NCI-H187 (cell line): Measurements from ENCODE around the gene ATP6AP2.

Experiments
- DNase-seq, 2 experiments: peaks; one replicate each; lab custom pipeline; 2025; lab: John Stamatoyannopoulos, UW

Gene ATP6AP2

DNA sequence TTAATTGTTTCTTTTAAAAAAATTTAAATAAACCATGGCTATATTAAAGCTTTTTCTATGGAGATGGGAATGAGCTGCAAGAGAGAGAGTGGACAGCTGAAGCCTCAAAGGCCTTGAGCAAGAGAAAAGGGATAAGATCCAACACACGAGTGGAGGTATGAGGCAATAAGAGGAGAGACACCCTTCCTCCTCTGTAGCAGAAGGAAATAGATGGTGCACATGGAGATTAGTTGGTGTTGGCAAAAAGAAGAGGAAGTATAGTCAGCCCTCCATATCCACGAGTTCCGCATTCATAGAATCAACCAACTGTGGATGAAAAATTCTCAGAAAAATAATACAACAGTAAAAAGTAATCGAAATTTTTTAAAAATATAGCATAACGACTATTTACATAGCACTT lies 63.4 kb downstream of the ATP6AP2 start:
- no peak for DNase-seq

DNA sequence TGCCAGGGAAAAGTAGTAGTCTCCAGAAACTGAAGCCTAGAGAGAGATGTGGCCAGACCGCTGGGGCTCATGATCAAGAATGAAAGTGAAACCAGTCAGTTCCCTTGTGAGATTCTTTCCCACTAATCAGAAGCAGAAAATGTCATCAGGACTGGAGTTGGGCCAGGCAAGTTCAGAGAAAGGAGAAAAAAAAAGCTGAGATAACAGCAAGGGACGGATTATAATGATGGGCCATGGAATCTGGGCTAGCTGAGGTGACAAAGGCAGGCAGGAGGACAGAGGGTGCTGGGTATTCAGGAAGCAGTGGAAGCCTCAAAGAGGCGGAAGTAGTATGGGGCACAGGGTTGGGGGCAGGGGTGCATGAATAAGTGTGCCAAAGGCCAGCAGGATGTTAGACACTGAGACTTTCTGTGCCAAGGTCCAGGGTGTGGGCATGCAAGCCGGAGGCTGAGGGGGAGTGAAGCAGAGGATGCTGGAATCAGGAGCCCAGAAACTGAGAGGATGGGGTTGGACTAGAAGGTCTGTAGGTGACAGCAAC lies 64.1 kb downstream of the ATP6AP2 start:
- DNase-seq = no peak

DNA sequence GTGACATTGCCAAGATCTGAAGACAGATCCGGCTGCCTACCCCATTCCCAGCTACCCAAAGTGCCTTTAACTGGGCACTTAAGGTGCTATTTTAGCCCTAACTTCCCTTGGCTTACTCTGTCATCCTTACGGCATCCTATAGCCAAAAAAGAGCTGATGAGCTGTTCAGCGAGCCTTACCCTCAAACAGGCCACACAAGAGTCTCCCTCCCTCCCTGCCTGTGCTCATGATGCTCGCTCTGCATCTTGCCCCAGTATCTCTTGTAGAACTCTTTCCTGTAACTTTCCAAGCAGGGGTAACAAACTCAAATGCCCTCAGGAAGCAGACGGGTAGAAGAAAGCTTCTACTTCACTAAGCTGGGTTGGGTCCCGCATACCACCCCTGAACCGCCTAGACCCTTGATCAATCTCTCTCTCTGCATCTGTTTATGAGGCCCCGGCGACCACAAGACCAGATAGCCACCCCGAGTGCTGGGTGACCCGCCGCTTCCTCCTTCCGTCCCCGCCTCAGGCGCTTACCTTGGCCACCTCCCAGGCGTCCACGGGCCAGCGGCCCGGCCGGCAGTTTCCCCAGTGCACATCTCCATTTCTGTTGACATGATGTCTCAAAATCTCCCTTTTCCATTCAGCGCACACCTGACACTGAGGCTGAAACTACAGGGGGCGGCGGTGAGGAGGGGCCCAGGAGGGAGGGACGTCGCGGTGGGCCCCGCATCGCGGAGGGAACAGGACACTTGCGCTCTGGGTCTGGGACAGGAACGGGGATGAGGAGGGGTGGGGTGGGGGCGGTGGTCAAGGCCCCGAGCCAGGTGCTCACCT lies 65.9 kb downstream of the ATP6AP2 start:
- no peak for DNase-seq

DNA sequence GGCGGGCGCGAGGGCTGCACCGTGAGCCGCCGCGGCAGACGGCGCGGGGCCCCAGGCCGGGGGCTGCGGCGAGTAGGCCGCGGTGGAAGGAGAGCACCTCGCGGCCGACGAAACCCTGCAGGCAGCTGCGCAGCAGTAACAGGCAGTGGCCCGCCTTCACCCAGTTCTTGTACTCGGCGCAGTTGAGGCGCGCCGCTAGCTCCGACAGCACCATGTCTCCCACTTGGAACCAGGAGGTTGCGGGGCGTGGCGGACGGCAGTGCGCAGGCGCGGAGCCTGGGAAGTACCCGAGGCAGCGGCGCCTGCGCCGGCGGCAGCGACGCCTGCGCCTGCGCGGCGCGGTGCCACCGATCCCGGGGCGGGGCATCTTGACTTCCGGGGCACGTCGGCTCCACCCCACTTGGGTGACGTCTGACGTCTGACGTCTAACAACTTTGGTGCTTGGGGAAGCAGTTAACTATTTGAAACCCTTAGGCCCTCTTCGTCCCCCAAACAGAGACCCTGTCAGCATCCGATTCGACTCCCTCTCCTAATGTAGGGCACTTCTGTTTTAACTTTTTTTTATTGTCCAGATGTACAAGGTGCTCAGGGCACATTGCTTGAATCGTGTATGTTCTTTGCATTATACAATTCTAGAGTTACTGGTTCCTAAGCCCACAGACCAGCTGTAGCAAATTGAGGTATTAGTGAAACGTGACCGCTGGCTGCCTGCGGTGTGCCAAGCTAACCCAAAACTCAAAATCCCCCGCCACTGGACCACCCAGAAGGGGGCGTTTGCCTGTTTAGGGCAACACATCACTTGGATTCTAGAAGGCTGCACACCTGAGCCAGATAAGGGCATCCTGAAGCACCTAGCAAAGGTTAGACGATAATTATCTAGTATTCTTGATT lies 66.8 kb downstream of the ATP6AP2 start, which contains the start of gene CXorf38:
CXorf38 (minus strand) TSS at position 255 of the 891 bp plus-strand sequence; CDS start at position 214, 41 bp downstream.
- DNase-seq = peak; percentile 74 to 78

DNA sequence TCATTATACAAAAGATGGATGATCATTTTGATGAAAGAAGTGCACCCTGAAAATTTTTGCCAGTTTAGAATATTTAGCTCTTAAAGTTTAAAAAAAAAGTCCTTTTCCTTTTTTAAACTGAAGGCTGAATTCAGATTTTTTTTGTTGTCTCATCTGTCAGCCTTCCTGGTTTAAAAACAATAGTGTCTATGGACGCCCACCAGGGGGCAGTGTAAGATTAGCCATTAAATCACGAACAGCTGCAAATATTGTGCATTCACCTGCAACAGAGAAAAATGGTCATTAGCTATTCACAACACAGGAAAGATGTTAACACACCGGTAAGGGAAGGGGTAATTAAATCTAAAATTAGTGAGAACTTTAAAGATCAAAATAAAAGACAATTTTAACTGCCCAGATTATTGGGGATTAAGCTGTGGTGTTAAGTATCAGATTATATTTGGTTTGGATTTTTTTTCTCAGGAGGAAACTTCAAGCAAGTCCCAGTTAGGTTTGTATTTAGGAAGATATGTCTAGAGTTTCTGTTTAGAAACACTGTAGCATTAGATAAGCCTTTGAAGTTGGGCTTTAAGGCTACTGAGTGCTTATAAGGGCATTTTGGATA lies 71.0 kb downstream of the ATP6AP2 start:
- DNase-seq = peak in 1 of 2 experiments; percentile 1

DNA sequence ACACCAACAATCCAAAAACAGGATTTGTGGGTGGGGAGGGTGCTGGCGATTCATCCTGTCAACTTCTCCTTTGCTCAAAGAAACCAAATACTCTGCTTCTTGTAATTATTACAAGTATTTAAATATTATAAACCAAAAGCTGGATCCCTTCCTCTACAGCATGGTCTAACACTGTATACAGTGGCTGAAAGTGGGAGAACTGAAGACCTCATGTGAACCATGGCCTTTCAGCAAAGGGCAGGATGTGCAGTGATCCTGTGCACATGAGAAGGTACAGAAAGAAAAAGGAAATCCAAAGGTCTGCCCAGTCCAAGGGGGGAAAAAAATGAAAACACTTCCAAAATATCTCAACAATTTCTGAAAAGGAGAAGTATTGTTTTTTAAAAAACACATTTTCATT lies 71.9 kb downstream of the ATP6AP2 start:
- no peak for DNase-seq

DNA sequence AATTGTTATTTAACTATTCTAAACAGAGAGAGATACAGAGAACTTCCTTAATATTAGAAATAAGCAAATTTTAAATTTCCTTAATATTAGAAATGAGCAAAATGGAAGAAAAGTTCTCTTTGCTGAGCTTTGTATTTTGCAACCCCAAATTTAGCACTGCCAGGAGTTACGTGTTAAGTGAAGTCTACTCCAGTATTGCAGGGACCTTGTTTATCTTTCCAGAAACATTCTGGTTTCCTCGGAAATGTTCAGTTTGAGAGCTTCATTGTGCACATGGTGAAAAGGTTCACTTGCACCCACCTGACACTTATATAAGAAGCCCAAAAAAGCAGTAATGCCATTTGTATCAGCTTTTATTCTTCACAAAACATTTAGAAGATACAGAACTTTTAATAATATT lies 72.8 kb downstream of the ATP6AP2 start:
- no peak for DNase-seq
